ENCODE data around the gene ANKS1A. TPM values are rescaled to one million over a fixed set of nuclear protein-coding genes. Genes with fewer than 3 reads are reported as not detected.

The ANKS1A gene
- total and polyA plus RNA-seq, 2 of the 4 experiments (the other 2 are of a cell fraction) = 7.2 to 7.5 TPM

DNA sequence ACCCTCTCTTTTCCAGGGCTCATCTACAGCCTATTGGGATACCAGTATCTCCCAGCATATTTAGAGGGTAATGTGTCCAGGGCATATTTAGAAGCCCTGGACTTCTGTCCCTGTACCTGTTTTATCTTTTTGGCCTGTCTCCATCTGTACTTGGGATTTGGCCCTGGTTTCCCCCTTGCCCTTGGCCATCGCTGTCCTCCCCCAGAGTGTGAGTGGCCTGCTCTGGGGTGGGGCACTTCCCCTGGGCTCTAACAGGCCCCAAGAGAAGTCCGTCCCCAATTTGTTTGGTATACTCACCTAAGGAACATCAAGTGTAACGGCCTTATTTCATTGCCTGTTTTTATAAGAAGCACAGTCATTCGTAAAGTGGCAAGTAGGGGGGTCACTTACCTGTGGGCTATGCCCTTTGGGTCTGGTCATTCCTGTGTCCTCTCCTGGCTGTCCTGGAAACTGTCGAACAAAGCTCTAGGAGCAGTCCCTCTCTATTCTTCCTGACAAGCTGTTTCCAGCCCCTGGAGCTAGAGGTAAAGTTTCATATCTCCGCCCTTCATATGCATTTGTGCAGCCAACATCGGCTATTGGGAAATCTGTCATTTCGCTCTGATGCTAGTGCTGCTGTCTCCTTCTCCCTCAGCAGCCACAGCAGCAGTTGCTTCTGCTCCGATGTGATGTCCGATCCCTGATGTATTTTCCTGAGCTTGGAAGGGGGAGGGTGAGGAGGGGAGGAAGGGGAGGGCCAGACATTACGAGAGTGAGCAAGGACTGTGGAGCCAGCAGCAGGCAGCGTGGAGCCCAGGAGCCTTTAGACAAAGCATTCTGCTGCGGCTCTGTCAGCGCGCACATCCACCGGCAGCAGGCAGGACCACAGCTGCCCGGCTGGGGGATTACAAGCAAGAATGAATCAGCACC lies 168.6 kb downstream of the ANKS1A start (continued):
- TF ChIP-seq, protein P1, sequence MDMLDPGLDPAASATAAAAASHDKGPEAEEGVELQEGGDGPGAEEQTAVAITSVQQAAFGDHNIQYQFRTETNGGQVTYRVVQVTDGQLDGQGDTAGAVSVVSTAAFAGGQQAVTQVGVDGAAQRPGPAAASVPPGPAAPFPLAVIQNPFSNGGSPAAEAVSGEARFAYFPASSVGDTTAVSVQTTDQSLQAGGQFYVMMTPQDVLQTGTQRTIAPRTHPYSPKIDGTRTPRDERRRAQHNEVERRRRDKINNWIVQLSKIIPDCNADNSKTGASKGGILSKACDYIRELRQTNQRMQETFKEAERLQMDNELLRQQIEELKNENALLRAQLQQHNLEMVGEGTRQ (IDR thresholded peaks at IDR 0.05; ENCODE audit: low read depth, low read length) = no peak

DNA sequence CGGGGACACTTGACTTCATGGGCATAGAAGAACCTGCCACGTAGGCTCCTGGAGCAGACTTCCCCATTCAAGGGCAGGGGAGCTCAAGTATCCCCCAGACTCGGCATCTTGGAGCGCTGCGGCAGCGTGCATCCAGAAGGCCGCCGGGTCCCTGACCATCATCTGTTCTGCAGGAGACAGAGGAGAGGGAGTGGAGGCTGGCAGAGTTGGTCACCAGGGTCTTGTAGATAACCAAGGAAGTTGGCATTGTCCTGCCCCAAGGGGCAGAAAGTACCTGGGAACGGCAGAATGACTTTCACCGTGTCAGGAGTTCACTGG lies 169.3 kb downstream of the ANKS1A start:
- H2BK20ac ChIP-seq (ENCODE audit: low read depth, low read length) = no peak overlapping the region
- ChIA-PET POLR2A (ENCODE audit: unreplicated experiment) (no interaction called here), CTCF (no interaction called here)
- no peak overlapping the region for H3K23ac ChIP-seq (ENCODE audit: low read depth, low read length)
- dilution Hi-C loops (cut with HindIII; ENCODE audit: low sequenced_read_pairs, unreplicated experiment) (no loop called here), intact Hi-C loops (cut with micrococcal nuclease) (no loop called here), in situ Hi-C loops (cut with MboI; ENCODE audit: low sequenced_read_pairs) (no loop called here)
- no peak overlapping the region for H4K91ac ChIP-seq (ENCODE audit: insufficient read depth, low read depth, low read length)
- no peak overlapping the region for H3K4me3 ChIP-seq (ENCODE audit: insufficient read depth, low read depth, low read length)
- H2AK5ac ChIP-seq (ENCODE audit: low read depth, low read length) = no peak overlapping the region
- H4K5ac ChIP-seq (ENCODE audit: low read depth, low read length) = no peak overlapping the region
- no peak overlapping the region for H3K27ac ChIP-seq (ENCODE audit: insufficient read depth, low read length)
- 71% methylated on average over 3 of the region's 10 CpGs; no CpG with 5 or more reads in 1 of the 2 experiments for WGBS, 2 experiments (ENCODE audit: extremely low coverage in 2 of 2, insufficient read length in 1 of 2)
- no peak overlapping the region for H3K18ac ChIP-seq (ENCODE audit: low read depth, low read length)
- H3K9me3 ChIP-seq (ENCODE audit: control insufficient read depth, insufficient read depth, low read length) = no peaks in the 10 kb centered on the region
- no peak overlapping the region for H3K4me2 ChIP-seq (ENCODE audit: low read depth, low read length)
- no peak overlapping the region for H2BK15ac ChIP-seq (ENCODE audit: low read depth, low read length)
- no peak overlapping the region for H2AK9ac ChIP-seq (replicated peaks; ENCODE audit: low read depth, low read length, poor library complexity)
- H3K4ac ChIP-seq (ENCODE audit: low read depth, low read length) = no peak overlapping the region
- H3K36me3 ChIP-seq (ENCODE audit: control insufficient read depth, insufficient read depth, low read length) = peaks cover 25% of the 10 kb centered on the region
- peaks cover 3% of the 10 kb centered on the region; the same call in 1 of the 2 replicates for H3K9me1 ChIP-seq (ENCODE audit: insufficient read depth, low read length)
- H4K8ac ChIP-seq (ENCODE audit: low read depth in 2 of 2, low read length in 2 of 2) = no peak overlapping the region
- no peak overlapping the region for H2BK120ac ChIP-seq (ENCODE audit: low read depth, low read length)
- H3K14ac ChIP-seq (replicated peaks; ENCODE audit: low read depth, low read length) = no peak overlapping the region
- H3K9ac ChIP-seq (ENCODE audit: low read depth, low read length) = no peak overlapping the region
- H2AFZ ChIP-seq (replicated peaks; ENCODE audit: low read length, poor library complexity) = no peak overlapping the region
- H3K79me1 ChIP-seq (ENCODE audit: low read depth in 1 of 2, low read length in 2 of 2) = no peaks in the 10 kb centered on the region; a peak in 1 of 4 replicates
- H2BK5ac ChIP-seq (ENCODE audit: low read depth, low read length, poor library complexity, severe bottlenecking) = no peak overlapping the region
- H3K27me3 ChIP-seq (ENCODE audit: control insufficient read depth, insufficient read depth, low read length) = no peaks in the 10 kb centered on the region
- H4K20me1 ChIP-seq (ENCODE audit: insufficient read depth, low read length) = no peaks in the 10 kb centered on the region
- DNase-seq = no peak
- no peak overlapping the region for H3K56ac ChIP-seq (ENCODE audit: extremely low read depth, insufficient read depth, low read length)
- no TSS peak for BruUV-seq (replicated peaks)
- H3K4me1 ChIP-seq (ENCODE audit: control insufficient read depth, insufficient read depth, low read length) = peaks cover 3% of the 10 kb centered on the region
- no peak for ATAC-seq (ENCODE audit: low read depth)
- no peak for TF ChIP-seq FOS (IDR thresholded peaks at IDR 0.05; ENCODE audit: low read depth, low read length)
- no peak for TF ChIP-seq CEBPB (IDR thresholded peaks at IDR 0.05; ENCODE audit: low read depth, low read length)
- no peak for TF ChIP-seq BHLHE40 (IDR thresholded peaks at IDR 0.05; ENCODE audit: low read depth, low read length)
- no peak for TF ChIP-seq CHD1 (IDR thresholded peaks at IDR 0.05; ENCODE audit: low read depth, low read length)
- TF ChIP-seq MAFK (IDR thresholded peaks at IDR 0.05; ENCODE audit: low read depth, low read length) = no peak
- TF ChIP-seq NFE2L2 (IDR thresholded peaks at IDR 0.05; ENCODE audit: low read depth, low read length) = no peak
- TF ChIP-seq MXI1 (IDR thresholded peaks at IDR 0.05; ENCODE audit: borderline replicate concordance, low read depth, low read length) = no peak
- TF ChIP-seq, protein P1 (IDR thresholded peaks at IDR 0.05; ENCODE audit: low read depth, low read length) = no peak
- TF ChIP-seq RAD21 (IDR thresholded peaks at IDR 0.05; ENCODE audit: low read length) = no peak
- no peak for TF ChIP-seq SMC3 (IDR thresholded peaks at IDR 0.05; ENCODE audit: low read depth, low read length)
- TF ChIP-seq RFX5 (IDR thresholded peaks at IDR 0.05; ENCODE audit: low read depth, low read length) = no peak
- TF ChIP-seq MAZ (IDR thresholded peaks at IDR 0.05; ENCODE audit: borderline replicate concordance, low read depth, low read length) = no peak
- no peak for TF ChIP-seq POLR2A (IDR thresholded peaks at IDR 0.05; ENCODE audit: low read depth, low read length)
- TF ChIP-seq, protein P2, sequence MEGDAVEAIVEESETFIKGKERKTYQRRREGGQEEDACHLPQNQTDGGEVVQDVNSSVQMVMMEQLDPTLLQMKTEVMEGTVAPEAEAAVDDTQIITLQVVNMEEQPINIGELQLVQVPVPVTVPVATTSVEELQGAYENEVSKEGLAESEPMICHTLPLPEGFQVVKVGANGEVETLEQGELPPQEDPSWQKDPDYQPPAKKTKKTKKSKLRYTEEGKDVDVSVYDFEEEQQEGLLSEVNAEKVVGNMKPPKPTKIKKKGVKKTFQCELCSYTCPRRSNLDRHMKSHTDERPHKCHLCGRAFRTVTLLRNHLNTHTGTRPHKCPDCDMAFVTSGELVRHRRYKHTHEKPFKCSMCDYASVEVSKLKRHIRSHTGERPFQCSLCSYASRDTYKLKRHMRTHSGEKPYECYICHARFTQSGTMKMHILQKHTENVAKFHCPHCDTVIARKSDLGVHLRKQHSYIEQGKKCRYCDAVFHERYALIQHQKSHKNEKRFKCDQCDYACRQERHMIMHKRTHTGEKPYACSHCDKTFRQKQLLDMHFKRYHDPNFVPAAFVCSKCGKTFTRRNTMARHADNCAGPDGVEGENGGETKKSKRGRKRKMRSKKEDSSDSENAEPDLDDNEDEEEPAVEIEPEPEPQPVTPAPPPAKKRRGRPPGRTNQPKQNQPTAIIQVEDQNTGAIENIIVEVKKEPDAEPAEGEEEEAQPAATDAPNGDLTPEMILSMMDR (conservative IDR thresholded peaks at IDR 0.05; ENCODE audit: low read depth, low read length) = no peak

Measured in IMR-90 (cell line).